ACC112 (cell line): ENCODE measurements around the gene CFAP107.
"Not testable (repeated sequence)": the region's sequence is repeated elsewhere in the genome, so short reads cannot be mapped to it uniquely, and the experiment has no call there.

Experiments
- H2AFZ ChIP-seq: fragments of 200-600 bp; sonication (generic); one replicate; pipeline ENCODE4 v1.6.0; 2017; ENCODE audit warnings: antibody characterized with exemption, low read length; ENCODE audit not compliant: unreplicated experiment
- H3K27ac ChIP-seq: fragments of 200-600 bp; sonication (generic); 2 replicates; pipeline ENCODE4 v1.5.1; 2014; ENCODE audit warnings: low read depth, mild to moderate bottlenecking, antibody characterized with exemption, low read length, moderate library complexity
- H3K27me3 ChIP-seq: fragments of 200-600 bp; sonication (generic); 2 replicates; pipeline ENCODE4 v1.6.1; 2014; ENCODE audit warnings: mild to moderate bottlenecking, antibody characterized with exemption, low read length, moderate library complexity, mixed read lengths; ENCODE audit not compliant: insufficient read depth
- H3K36me3 ChIP-seq: fragments of 200-600 bp; sonication (generic); 2 replicates; pipeline ENCODE4 v1.6.1; 2016; ENCODE audit warnings: mild to moderate bottlenecking, antibody characterized with exemption, low read length, moderate library complexity, mixed read lengths; ENCODE audit not compliant: insufficient read depth
- H3K4me1 ChIP-seq: fragments of 200-600 bp; sonication (generic); one replicate; pipeline ENCODE4 v1.6.1; 2016; ENCODE audit warnings: low read length, mixed read lengths; ENCODE audit not compliant: insufficient read depth, unreplicated experiment, control insufficient read depth
- H3K4me3 ChIP-seq: fragments of 200-600 bp; sonication (generic); 2 replicates; pipeline ENCODE4 v1.5.1; 2014; ENCODE audit warnings: mild to moderate bottlenecking, low read depth, low read length
- H3K79me2 ChIP-seq: fragments of 200-600 bp; sonication (generic); one replicate; pipeline ENCODE4 v1.6.0; 2016; ENCODE audit warnings: low read length; ENCODE audit not compliant: control insufficient read depth, unreplicated experiment, insufficient read depth

Gene CFAP107

DNA sequence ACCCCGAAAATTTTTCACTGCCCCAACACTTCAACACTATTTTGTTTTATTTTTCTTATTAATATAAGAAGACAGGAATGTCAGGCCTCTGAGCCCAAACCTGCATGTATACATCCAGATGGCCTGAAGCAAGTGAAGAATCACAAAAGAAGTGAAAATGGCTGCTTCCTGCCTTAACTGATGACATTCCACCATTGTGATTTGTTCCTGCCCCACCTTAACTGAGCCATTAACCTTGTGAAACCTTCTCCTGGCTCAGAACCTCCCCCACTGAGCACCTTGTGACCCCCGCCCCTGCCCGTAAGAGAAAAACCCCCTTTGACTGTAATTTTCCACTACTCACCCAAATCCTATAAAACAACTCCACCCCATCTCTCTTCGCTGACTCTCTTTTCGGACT is 32.3 kb upstream of the CFAP107 start:
- not testable (repeated sequence) for H3K79me2 ChIP-seq, H3K27ac ChIP-seq, H3K4me1 ChIP-seq, H2AFZ ChIP-seq, H3K27me3 ChIP-seq, H3K4me3 ChIP-seq, H3K36me3 ChIP-seq

DNA sequence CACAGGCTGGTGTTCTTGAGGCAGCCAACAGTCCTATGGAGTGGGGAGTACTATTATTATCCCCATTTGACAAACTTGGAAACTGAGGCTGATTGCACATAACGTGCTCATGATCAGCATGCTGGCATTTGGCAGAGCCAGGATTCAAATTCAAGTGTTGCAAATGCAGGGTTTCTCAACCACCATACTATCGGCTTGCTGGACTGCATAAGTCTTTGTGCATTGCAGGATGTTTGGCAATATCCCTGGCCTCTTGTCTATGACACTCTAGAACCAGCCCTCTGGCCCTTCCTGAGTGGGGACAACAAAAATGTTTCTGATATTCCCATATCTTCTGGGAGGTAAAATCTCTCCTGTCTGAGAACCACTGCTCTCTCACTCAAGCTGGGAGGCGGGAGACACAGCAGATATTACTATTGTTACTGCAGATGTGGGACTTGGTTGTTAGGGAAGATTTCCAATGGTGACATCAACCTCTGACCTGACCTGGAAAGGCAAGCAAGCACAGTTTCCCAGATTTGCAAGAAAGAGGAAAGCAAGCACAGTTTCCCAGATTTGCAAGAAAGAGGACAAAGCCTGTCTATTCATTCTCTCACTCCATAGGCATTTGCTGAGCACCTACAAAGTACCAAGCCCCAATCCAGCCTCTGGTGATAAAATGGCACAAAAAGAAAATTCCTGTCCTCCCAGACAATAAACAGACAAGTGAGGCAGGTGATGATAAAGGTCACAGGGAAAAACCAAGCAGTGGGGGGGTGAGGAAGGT is 31.1 kb upstream of the CFAP107 start:
- no peaks in the 10 kb centered on the region for H3K4me1 ChIP-seq
- H3K27me3 ChIP-seq = no peaks in the 10 kb centered on the region
- no peaks in the 10 kb centered on the region for H3K36me3 ChIP-seq
- no peaks in the 10 kb centered on the region for H3K79me2 ChIP-seq
- no peak overlapping the region for H3K4me3 ChIP-seq
- no peak overlapping the region for H2AFZ ChIP-seq
- no peak overlapping the region for H3K27ac ChIP-seq

- H3K27ac ChIP-seq = no peak within 1 kb of the TSS
- no peaks in the 10 kb centered on the region for H3K36me3 ChIP-seq
- no peak within 1 kb of the TSS for H3K4me3 ChIP-seq
- no peaks in the 10 kb centered on the region for H3K4me1 ChIP-seq
- H2AFZ ChIP-seq = no peak within 1 kb of the TSS
- no peaks in the 10 kb centered on the region for H3K27me3 ChIP-seq
- no peaks in the 10 kb centered on the region for H3K79me2 ChIP-seq
These were observed 30.0 kb upstream of the CFAP107 start, which contains the start of gene AADACL3 for GRCh38 chr1:12715896-12716437. Gene AADACL3, plus strand, starts transcription at chr1:12716110. Its CDS starts 67 bp downstream, at chr1:12716177.

DNA sequence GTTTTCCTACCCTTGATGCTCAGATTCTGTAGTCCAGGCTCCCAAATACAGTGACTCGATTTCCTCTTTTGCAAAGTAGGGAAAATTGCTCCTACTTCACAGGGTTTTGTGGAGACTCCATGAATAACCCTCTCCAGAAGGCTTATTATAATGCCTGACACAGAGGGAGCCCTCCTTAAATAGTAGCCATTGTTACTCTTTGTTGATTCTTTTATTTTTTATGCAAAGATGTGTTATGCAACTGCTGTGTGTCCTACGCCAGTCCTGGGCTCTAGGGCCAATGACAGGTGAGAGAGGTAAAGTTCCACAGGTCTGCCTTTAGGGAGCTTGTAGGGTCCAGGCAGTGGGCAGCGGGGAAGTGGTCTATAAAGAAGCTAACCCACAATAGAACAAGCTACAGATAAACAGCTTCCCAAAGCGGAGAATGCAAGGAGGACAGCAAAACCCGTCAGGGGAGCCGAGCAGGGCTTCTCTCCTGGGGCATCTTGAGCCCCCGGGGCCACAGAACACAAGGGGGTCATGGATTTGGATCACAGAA is 28.6 kb upstream of the CFAP107 start:
- Histone ChIP-seq H3K27me3 (no peaks in the 10 kb centered on the region), H3K79me2 (no peaks in the 10 kb centered on the region)

DNA sequence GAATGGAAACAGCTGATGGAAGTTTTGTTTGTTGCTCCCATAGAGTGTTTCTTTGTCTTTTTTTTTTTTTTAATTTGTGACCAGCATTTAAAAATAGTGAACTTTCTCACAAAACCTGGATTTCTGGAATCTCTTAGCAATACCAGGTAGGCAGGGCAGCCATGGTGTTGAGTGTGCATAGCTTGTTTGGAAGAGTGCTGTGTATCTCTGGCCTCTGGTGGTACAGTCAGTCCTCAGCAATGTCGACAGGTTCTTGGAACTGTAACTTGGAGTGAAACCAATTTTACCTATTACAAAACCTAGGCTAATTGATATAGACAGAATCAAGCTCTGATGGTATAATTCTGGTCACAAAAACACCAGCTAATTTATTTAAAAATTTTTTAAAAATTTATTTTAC is 23.4 kb upstream of the CFAP107 start:
- H3K27me3 ChIP-seq = no peaks in the 10 kb centered on the region
- H3K4me3 ChIP-seq = no peak overlapping the region
- no peaks in the 10 kb centered on the region for H3K36me3 ChIP-seq
- H3K4me1 ChIP-seq = no peaks in the 10 kb centered on the region
- H3K79me2 ChIP-seq = no peaks in the 10 kb centered on the region
- no peak overlapping the region for H3K27ac ChIP-seq
- H2AFZ ChIP-seq = no peak overlapping the region

More for the DNA sequence above, 28.6 kb upstream of the CFAP107 start:
- Histone ChIP-seq H3K4me1 (no peaks in the 10 kb centered on the region), H3K27ac (no peak overlapping the region), H3K4me3 (no peak overlapping the region), H2AFZ (no peak overlapping the region), H3K36me3 (no peaks in the 10 kb centered on the region)

DNA sequence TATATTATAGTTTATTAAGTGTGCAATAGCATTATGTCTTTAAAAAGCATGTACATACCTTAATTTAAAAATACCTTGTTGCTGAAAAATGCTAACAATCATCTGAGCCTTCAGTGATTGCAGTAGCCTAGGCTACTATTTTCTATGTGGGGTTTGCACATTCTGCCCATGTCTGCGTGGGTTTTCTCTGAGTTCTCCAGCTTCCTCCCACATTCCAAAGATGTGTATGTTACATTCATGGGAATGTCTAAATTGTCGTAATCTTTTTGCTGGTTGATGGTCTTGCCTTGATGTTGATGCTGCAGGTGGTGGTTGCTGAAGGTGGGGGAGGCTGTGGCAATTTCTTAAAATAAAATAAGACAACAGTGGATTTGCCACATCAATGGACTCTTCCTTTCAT is 17.6 kb upstream of the CFAP107 start:
- Histone ChIP-seq H3K27ac (no peak overlapping the region), H3K4me3 (no peak overlapping the region), H3K36me3 (no peaks in the 10 kb centered on the region), H3K4me1 (no peaks in the 10 kb centered on the region), H3K27me3 (no peaks in the 10 kb centered on the region), H3K79me2 (no peaks in the 10 kb centered on the region), H2AFZ (no peak overlapping the region)

- Histone ChIP-seq H3K27ac (no peak overlapping the region), H3K27me3 (no peaks in the 10 kb centered on the region), H2AFZ (no peak overlapping the region), H3K79me2 (no peaks in the 10 kb centered on the region), H3K4me1 (no peaks in the 10 kb centered on the region), H3K4me3 (no peak overlapping the region), H3K36me3 (no peaks in the 10 kb centered on the region)
These were observed 15.8 kb upstream of the CFAP107 start for GRCh38 chr1:12730156-12730555.

- H3K79me2 ChIP-seq, H2AFZ ChIP-seq, H3K36me3 ChIP-seq, H3K27me3 ChIP-seq, H3K4me1 ChIP-seq, H3K27ac ChIP-seq, H3K4me3 ChIP-seq: not testable (repeated sequence)
These were observed 14.9 kb upstream of the CFAP107 start for GRCh38 chr1:12731084-12731483.

GRCh38 chr1:12734651-12735050 is 11.3 kb upstream of the CFAP107 start:
- Histone ChIP-seq H3K4me1 (no peaks in the 10 kb centered on the region), H3K79me2 (no peaks in the 10 kb centered on the region), H3K4me3 (no peak overlapping the region), H3K27ac (no peak overlapping the region), H3K27me3 (0 out of 2 replicates have a peak, but pooled peaks cover 2% of the 10 kb centered on the region), H3K36me3 (no peaks in the 10 kb centered on the region), H2AFZ (no peak overlapping the region)

DNA sequence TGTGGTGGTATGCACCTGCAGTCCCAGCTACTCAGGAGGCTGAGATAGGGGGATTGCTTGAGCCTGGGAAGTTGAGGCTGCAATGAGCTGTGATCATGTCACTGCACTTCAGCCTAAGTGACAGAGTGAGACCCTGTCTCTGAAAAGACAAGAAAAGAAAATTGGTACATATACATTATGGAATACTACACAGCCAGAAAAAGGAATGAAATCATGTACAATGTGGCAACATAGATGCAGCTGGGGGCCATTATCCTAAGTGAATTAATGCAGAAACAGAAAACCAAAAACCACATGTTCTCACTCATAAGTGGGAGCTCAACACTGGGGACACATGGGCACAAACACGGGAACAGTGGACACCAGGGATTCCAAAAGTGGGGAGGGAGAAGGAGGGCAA is 7.1 kb upstream of the CFAP107 start:
- Histone ChIP-seq H3K79me2 (no peaks in the 10 kb centered on the region), H3K36me3 (no peaks in the 10 kb centered on the region), H3K27me3 (0 out of 2 replicates have a peak, but pooled peaks cover 2% of the 10 kb centered on the region), H3K4me3 (no peak overlapping the region), H3K27ac (no peak overlapping the region), H3K4me1 (no peaks in the 10 kb centered on the region), H2AFZ (no peak overlapping the region)

- Histone ChIP-seq H2AFZ (no peak overlapping the region), H3K4me1 (no peaks in the 10 kb centered on the region), H3K36me3 (no peaks in the 10 kb centered on the region), H3K4me3 (no peak overlapping the region), H3K27me3 (0 out of 2 replicates have a peak, but pooled peaks cover 2% of the 10 kb centered on the region), H3K27ac (no peak overlapping the region), H3K79me2 (no peaks in the 10 kb centered on the region)
These were observed 6.4 kb upstream of the CFAP107 start for GRCh38 chr1:12739613-12740012.
